Upper lobe of left lung (tissue), 4 donors: ENCODE results near the gene TBC1D16.

Experiments used
- EP300 ChIP-seq, 4 donors: sonication (generic); formaldehyde crosslinking; IDR thresholded peaks; one replicate each; pipeline ENCODE4 v1.5.1; 2017; ENCODE audit warnings: antibody characterized with exemption in 4 of 4, control low read depth in 2 of 4
- TF ChIP-seq, protein P1 (sequence below), 6 experiments: fragments of 450-650 bp in 4 of 6; fragments of 200-600 bp in 2 of 6; sonication (generic) in 2 of 6; IDR thresholded peaks; one replicate each; pipeline ENCODE4 v1.5.1; 2016 to 2019; ENCODE audit warnings: antibody characterized with exemption in 6 of 6

DNA sequence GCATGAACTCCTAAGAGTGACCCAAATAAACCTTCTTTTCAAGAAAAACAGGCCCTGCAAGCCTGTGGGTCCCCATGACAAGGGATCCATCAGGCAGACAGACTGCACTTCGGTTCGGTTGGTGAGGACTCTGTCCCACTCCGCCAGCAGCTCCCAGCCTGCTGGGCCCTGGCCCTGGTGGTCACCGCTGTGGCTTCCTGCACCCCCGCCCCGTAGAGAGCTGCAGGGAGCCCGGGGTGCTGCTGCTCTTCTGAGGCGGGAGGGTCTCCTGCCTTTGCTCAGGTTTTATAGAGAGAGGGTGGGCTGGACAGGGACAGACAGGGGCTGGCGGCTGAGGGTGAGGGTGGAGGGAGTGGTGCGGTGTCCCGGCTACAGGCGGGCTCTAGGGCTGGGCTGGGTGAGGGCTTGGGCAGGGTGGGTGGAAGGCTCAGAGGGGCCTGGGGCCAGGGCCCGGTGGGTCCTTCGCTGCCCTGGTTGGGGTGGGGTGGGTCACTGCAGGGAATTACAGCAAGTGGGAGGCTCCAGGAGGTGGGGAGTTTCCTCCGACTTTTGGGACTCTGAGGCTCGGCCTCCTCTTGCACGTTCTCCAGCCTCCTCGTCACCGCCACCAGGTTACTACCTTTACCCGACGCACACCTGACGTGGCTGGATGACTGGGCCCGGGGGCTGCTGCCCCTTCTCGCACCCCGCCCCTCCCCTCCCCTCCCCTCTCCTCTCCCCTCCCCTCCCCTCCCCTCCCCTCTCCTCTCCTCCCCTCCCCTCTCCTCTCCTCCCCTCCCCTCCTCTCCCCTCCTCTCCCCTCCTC is 106.2 kb downstream of the TBC1D16 start:
- TF ChIP-seq, protein P1, sequence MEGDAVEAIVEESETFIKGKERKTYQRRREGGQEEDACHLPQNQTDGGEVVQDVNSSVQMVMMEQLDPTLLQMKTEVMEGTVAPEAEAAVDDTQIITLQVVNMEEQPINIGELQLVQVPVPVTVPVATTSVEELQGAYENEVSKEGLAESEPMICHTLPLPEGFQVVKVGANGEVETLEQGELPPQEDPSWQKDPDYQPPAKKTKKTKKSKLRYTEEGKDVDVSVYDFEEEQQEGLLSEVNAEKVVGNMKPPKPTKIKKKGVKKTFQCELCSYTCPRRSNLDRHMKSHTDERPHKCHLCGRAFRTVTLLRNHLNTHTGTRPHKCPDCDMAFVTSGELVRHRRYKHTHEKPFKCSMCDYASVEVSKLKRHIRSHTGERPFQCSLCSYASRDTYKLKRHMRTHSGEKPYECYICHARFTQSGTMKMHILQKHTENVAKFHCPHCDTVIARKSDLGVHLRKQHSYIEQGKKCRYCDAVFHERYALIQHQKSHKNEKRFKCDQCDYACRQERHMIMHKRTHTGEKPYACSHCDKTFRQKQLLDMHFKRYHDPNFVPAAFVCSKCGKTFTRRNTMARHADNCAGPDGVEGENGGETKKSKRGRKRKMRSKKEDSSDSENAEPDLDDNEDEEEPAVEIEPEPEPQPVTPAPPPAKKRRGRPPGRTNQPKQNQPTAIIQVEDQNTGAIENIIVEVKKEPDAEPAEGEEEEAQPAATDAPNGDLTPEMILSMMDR (IDR thresholded peaks at IDR 0.05) = no peak
- no peak for TF ChIP-seq EP300 (IDR thresholded peaks at IDR 0.05)
